NCI-H2171 treated with DMSO at 0.1 percent for 48 hours (cell line): ENCODE measurements around the gene HEBP1.

Experiments used
- DNase-seq: peaks from one replicate; lab custom pipeline; 2025; lab: John Stamatoyannopoulos, UW

HEBP1 gene

DNA sequence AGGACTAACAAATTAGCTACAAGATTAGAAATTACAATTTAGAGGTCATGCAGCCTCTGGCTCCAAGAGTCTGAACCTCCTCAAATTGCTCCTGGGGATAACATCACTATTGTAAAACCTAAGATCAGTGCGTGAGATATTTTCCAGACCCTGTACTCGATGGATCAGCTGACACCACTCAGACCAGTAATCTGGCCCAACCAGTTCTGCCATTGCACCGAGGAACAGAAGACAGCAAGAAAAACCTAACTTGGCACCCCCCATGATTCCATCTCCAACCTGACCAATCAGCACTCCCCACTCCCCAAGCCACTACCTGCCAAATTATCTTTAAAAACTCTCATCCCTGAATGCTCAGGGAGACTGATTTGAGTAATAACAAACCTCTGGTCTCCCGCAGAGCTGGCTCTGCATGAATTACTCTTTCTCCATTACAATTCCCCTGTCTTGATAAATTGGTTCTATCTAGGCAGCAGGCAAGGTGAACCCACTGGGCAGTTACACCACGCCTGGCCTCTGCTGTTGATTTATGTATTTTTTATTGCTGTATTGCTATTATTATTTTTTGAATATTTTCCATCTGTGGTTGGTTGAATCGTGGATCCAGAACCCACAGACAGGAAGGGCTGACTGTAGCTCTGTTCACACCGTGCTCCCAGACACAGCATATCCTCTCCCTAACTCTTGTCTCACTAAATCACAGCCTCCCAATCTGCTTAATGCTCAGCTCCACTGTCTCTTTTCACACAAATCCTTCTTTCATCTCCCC lies 9.2 kb downstream of the HEBP1 start:
- no peak for DNase-seq

DNA sequence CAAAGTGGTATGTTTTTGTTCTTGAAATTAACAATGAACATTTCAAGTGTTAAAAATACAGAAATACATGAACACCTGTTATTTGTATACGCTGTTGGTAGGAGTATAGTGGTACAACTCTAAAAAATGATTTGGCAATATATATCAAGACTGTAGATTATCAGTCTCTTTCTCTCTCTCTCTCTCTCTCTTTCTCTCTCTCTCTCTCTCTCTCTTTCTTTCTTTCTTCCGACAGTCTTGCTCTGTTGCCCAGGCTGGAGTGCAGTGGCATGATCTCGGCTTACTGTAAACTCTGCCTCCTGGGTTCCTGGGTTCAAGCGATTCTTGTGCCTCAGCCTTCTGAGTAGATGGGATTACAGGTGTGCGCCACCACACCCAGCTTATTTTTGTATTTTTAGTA lies 12.6 kb downstream of the HEBP1 start:
- DNase-seq, result no peak

DNA sequence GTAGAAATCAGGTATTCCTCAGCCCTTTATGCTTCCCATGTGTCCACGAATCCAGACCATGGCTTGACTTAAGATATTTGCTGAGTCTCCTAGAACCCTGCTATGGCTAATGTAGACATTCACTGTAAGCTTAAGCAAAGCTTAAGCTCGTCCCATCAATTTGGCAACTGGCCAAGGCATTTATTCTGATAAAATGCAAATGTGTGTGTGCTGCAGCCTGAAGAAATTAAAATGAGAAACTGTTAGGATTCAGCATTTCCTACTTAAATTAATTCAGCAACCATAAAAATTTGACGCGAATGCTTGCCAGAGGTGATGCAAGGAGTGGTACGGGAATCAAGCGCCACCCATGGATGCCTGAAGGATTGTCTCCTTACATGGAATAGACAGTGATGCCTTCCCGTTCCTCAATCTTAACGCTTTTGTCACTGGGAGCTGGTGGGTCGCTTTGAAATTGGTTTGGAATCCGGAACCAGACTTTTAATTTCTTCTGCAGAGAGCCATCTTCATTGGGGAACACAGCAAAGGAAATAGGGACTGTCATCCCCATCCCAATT lies 13.2 kb downstream of the HEBP1 start:
- DNase-seq, result no peak

DNA sequence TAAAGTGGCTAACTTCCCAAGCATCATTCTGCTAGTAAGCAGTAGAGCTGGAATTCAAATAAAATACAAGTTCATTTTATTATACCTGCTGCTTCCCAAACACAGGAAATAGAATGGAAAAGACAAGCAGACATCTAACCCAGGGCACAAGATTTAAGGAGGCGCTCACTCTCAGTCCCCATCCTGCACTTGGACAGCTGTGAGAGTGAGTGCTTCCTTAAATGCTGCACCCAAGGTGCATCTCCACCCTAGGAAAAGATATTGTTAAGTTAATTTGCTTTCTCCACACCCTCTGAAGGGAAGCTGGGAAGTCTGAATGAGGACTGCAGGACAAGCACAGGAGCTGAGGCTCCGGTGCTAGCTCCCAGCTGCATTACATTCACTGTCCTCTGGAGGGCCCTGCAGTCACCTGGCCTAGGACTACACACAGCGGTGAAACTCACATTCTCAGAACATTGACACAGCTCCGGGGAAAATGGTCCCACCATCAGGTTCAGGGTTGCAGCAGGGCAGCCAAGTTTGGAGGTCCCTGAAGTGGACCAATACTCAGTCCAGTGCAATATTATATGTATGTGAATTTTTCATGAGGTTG lies 14.2 kb downstream of the HEBP1 start:
- DNase-seq, result no peak

DNA sequence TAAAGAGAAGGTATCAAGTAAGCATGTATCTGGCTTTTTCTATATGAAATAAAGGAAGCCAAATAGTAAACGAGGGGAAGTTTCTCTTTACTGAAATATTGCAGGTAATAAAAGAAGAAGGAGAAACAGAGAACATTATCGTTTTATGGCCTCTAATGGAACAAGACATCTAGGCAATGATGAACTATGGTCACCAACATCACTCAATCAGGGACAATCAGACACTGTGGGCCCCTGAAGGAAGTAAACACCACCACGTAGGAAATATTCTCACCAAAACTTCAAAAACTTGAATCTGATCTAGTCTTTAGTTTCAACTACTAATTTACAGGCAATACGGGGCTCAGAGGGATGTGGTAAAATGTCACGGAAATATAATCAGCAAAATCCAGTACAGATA lies 15.9 kb downstream of the HEBP1 start:
- DNase-seq, result no peak

DNA sequence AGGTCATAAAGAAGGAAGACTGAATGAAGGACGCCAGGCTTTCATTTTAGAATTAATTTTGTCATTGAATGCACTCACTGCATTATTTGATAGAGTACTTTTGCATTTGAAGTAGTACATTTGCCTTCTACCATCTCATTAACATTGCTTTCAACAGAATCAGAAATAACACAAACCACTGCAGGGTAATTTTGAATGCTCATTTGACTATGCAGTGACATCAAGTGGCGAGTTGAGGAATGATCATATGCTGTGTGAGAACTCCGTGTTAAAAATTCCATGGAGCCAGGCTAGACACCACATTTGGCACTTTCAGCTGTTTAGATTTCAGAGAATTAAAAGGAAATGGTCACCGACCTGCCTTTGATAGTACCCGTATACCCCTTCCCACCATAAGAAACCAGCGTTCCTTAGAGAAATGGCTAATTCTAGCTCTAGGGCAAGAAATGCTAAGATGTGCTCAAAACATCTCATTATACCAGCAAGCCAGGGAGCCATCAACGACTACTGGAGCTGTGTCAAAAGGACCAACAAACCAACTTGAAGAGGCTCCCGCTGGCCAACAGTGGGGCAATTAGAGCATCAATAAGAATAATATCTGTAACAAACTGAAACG lies 16.5 kb downstream of the HEBP1 start:
- DNase-seq, result no peak

DNA sequence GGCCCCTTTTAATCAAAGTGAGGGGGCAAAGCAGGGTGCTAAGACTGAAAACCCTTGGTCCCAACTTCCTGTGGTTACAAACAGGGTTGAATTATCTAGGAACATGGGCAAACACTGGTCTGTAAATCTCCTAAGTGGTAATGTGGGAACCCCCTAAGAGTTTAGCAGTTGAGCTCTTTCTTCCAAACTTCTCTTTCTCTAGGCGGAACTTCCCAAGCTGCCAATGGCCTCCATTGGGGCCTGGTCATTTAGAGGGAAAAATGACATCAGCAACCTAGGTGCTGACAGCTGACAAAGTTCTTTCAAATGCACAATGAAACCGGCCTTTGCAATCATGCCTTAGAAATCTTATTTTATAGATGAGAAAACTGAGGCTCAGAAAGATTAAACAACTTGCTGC lies 17.7 kb downstream of the HEBP1 start:
- DNase-seq, result no peak

DNA sequence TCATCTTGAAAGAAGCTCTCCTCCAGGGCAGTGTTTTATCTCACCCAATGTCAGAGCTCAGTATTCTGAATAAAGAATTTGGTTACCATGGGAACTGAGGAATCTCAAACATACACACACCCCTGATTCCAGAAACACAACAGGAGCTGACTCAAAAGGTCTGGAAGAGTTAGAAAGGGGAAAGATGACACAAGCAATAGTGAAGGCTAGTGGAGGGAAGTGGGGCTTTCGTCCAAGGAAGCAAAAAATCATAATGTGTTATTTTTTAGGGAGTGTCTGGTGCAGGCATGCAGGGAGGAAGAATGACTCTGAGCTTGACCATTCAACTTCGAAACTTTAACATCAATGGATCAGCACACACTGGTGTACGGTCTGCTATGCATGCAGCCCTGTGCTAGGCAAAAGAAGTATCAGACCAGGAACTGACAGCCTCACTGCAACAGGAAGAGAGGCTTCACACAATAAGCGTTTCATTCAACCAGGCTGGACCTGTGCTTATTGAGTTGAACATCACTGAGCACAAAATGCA lies 20.3 kb downstream of the HEBP1 start:
- no peak for DNase-seq

DNA sequence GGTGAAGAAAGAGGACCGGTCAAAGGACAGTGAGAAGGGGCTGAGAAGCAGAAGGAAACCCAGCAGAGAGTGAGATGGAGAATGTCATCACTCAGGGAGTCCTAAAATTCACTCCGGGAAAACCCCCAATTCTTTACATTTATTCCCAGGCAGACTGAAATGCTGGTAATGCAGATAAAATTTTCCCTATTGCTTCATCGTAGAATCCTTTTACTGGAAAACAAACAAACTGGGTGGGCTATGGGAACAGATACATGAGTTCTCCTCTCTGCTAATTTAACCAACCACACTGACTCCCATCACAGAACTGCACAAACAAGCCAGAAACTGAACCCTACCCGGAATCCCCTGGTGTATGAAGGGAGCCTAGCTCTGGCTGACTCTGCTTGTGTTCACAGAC lies 20.9 kb downstream of the HEBP1 start:
- DNase-seq, result no peak

DNA sequence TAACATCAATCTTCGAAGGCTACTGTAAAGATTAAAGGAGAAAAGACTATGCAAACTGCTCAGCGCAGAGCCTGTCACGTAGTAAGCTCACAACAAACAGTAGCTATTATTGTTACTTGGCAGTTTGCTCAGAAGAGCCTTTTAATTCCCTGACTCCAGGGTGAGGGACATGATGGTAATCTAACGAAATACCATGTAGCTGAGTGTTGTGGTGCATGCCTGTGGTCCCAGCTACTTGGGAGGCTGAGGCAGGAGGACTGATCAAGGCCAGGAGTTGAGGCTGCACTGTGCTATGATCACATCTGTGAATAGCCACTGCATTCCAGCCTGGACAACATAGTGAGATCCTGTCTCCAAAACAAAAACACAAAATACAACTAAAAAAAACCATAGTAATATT lies 22.8 kb downstream of the HEBP1 start:
- DNase-seq, result no peak

DNA sequence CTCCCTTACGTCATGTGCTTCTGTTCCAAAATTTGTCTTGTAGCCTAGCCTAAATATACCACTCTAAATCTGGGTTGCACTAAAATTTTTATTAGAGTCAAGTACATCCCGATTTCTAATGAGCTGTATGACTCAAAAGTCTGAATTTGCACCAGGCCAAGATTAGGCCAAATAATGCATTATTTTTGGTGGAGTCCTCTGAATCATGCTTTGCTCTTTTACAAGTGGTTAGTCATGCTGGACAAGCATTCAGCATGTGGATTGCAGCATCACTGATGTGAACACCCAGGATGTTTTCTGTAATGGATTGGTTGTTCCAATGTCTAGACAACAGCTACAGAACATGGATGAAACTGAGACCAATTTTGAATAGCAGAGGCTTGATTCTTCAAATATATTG lies 23.7 kb downstream of the HEBP1 start:
- DNase-seq, result no peak

DNA sequence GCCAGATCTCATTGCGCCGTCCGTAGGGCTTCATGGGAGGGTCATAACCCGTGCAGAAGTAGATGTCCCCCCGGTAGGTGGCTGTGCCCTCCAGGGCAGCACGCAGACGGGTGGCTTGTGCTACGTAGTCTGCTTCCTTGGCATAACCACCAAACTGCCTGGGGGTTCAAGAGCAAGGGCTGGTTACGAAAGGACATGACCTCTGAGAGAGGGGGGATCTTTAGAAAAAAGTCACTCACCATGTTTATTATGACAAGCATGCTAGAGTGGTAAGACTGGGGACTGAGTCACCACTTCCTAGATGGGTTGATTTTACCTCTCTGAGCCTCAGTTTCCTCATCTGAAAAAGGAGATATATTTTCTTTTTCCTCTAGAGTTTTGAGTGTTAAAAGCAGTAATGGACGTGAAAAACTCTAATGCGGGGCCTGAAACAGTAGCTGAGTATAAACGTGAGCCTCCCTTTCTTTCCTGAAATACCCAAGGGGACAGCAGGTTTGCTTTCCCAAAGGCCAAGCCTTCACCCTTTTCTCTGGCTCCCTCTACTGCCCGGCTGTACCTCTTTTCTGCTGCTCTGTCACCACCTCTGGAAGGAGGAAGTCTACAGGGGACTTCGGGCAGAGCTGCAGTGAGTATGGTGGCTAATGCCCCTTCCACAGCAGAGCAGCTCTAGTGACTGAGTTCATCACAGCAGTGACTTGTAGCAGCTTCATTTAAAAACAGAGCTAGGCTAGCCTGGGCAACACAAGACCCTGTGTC lies 24.6 kb downstream of the HEBP1 start:
- DNase-seq, result peak; percentile 2

DNA sequence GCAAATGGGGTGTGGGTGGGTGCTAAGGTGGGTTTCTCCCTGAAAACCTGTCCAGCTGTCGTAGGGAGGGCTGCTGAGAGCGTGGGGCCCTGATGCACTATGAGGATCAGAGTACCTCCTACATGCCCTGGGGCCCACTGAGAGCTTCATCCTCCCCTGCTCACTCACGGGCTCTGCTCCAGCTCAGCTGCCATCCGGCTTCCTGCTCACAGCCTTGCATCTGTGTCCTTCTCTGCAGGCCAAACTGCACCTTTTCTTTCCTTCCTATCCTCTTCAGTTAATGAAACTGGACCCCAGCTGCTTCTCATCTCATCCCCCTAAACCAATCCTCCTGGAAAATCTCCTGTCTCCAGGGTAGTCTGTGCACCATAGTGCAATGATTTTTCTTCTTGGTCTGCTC lies 25.9 kb downstream of the HEBP1 start:
- DNase-seq, result no peak

DNA sequence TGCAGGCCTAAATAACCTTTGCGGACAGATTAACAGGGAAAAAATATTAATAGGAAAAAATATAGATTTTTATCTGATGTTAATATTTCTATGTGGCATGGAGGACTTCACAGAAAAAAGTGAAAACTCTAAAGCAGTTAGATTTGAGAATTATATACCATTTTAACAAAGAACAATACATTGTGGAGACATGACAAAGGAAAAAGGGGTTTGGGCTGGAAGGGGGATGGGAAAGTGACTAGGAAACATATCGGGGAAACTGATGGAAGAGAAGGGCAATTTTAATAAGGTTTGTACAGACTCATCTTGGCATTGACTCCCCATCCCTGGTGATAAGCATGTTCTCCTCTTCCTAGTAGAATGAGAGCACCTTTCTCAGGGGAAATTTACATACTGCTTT lies 27.0 kb downstream of the HEBP1 start:
- DNase-seq, result no peak

DNA sequence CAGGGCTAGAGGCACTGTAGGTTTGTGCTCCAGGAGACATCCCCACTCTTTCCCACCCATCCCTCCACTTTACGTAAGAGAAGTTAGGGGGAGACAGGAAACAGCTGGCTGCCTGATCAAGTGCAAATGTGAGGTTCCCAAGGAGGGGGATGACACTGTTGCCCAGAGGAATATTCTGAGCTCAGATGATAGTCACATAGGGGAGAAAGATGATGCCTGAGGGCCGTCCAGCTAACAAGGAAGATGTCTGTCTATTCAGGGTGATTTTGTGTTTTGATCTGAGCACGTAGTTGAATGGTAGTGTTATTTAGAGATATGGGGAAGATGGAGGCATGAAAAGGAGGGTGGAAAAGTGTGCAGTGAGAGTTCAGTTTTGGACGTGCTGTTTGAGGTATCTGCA lies 34.2 kb downstream of the HEBP1 start:
- no peak for DNase-seq

DNA sequence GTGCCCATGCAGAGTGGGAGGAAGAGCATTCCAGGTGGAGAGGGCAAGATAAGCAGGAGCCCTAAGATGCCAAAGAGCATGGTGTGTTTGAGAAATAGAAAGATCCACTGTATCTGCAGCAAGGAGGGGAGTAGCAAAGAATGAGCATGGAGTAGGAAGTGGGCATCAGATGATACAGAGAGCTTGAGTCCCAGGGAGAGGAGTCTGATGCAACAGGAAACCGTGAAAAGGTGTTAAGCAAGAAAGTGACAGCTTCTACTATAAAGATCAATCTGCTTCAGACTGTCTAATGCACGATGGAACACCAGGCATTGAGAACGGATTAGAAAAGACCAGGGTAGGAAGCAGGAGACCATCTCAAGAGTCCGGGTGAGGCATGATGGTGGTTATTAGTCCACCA lies 35.8 kb downstream of the HEBP1 start:
- no peak for DNase-seq

DNA sequence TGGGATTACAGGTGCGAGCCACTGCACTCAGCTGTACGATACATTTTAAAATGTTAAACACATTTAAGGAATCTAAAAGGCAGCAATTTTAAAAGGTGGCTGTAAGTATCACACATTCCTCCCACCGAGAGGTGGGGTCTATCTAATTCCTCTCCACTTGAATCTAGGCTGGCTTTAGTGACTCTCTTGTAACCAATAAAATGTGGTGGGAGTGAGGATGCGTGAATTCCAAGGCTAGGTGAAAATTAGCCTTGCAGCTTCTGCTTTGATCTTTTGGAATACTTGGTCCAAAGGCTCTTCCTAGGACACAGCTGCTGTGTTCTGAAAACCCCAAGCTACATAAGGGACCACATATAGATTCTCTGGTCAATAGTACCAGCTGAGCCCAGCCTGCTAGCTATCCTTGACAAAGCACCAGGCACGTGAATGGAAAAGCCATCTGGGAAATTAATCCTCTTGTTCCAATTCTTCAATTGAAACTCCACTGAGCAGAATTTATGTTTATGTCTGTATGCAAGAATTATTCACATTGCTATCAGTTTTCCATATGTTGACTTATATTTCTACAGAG lies 39.3 kb downstream of the HEBP1 start:
- no peak for DNase-seq

DNA sequence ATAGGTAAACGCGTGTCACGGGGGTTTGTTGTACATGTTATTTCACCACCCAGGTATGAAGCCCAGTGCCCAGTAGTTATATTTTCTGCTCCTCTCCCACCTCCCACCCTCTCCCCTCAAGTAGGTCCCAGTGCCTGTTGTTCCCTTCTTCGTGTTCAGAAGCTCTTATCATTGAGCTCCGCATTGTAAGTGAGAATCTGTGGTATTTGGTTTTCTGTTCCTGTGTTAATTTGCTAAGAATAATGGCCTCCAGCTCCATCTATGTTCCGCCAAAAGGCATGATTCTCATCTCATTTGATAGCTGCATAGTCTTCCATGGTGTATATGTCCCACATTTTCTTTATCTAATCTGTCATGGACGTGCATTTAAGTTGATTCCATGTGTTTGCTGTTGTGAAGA lies 41.2 kb downstream of the HEBP1 start:
- no peak for DNase-seq

DNA sequence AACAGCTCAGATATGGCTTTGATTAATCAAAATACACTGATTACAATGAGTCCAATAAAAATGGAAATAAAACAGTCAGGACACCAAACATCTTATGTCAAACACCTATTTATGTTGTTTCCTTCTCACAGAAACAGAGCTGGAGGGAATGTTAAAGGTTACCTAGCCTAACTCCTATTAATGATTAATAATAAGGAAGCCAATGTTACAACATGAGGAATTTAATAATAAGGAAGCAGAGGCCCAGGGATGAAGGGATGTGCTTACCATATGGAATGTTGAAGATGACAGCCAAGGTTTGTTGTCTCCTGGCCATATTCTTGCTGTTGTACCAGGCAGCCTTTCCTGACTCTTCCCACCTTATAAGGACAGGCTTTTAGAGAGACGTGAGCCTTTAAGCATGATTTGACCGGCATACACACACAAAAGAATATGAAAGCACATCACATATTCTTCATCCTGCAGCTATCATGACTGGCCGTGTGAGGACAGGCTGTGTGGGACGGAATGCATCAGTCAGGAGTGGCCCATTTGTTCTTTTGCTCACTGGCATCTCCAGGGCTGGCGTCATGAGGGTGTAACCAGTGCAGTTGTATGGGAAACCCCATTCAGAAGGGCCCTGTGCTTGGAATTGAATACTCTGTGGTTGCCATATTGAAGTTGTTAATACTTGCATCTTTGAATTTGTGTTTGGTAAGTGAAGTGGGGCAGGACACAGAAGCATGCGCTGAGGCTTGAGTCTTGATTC lies 45.0 kb downstream of the HEBP1 start:
- no peak for DNase-seq

DNA sequence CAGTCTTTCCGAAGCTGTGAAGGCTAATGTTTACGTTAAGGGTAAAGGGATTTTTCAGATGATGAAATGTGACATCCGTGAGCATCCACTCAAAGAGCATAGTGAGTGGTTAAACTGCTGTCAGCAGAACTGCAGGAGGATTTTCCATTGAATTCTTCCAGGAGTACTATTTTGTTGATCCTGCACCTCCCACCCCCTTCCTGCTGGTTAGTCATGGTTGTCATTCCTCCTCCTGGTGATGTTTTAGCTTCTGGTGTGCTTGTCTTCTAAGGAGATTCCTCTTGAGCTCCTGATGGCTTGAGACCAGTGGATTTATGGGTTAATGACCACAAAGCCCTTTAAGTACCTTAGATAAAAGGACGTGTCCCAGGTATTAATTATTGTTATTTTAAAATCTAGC lies 45.7 kb downstream of the HEBP1 start:
- no peak for DNase-seq

DNA sequence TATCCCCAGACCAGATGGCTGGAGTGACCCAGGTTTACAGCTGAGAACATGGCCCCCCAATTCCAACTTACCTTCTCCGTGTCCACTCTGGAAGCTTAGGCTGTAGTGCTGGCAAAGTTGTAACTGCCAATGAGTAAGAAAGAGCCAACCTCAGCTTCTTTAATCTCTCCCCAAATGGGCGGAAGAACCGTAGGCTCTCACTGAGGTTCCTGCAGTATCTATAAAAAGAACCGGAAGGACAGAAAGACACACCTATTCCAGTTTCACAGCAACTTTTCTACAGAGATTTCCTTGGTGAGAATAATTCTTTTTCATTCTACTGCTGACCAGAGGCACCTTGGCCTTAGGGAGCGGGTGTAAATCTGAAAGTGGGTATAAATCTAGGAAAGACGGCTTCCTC lies 48.0 kb downstream of the HEBP1 start, which contains the start of gene GPRC5D:
Gene GPRC5D (minus strand): TSS at position 135 of the 400 bp plus-strand sequence. CDS start 1,786 bp downstream, outside the sequence.
- DNase-seq, result no peak
